ENCODE data around the gene ZAP70. TPM values are rescaled to one million over a fixed set of nuclear protein-coding genes. Genes with fewer than 3 reads are reported as not detected.
"Not testable (repeated sequence)": the region's sequence is repeated elsewhere in the genome, so short reads cannot be mapped to it uniquely, and the experiment has no call there.

Gene ZAP70
- polyA plus RNA-seq, 2 donors, result 3.9 to 5.0 TPM

- Histone ChIP-seq H3K4me3 (ENCODE audit: low read depth in 1 of 2, low read length in 2 of 2) (no peak overlapping the region), H3K9me3 (ENCODE audit: control insufficient read depth in 2 of 2, insufficient read depth in 1 of 2, low read depth in 1 of 2, low read length in 1 of 2) (no peaks in the 10 kb centered on the region), H3K36me3 (ENCODE audit: control insufficient read depth in 2 of 2, insufficient read depth in 2 of 2, low read length in 1 of 2) (no peaks in the 10 kb centered on the region), H3K27me3 (ENCODE audit: control insufficient read depth in 1 of 2, insufficient read depth in 2 of 2, low read length in 2 of 2) (no peaks in the 10 kb centered on the region), H3K4me1 (ENCODE audit: control insufficient read depth in 2 of 2, insufficient read depth in 2 of 2, low read length in 1 of 2) (no peaks in the 10 kb centered on the region), H3K27ac (ENCODE audit: low read depth in 2 of 2, low read length in 1 of 2) (no peak overlapping the region)
- 71 to 73% methylated on average over 11 of the region's 11 CpGs for WGBS, 2 donors
Measured at GRCh38 chr2:97706708-97707345, 6.5 kb upstream of the ZAP70 start.

- H3K9me3 ChIP-seq (ENCODE audit: control insufficient read depth in 2 of 2, insufficient read depth in 1 of 2, low read depth in 1 of 2, low read length in 1 of 2), result no peaks in the 10 kb centered on the region
- H3K4me3 ChIP-seq (ENCODE audit: low read depth in 1 of 2, low read length in 2 of 2), result no peak overlapping the region
- WGBS, 2 donors, result 66 to 81% methylated on average over 11 of the region's 11 CpGs
- H3K36me3 ChIP-seq (ENCODE audit: control insufficient read depth in 2 of 2, insufficient read depth in 2 of 2, low read length in 1 of 2), result no peaks in the 10 kb centered on the region
- H3K4me1 ChIP-seq (ENCODE audit: control insufficient read depth in 2 of 2, insufficient read depth in 2 of 2, low read length in 1 of 2), result no peaks in the 10 kb centered on the region
- no peak overlapping the region for H3K27ac ChIP-seq (ENCODE audit: low read depth in 2 of 2, low read length in 1 of 2)
- H3K27me3 ChIP-seq (ENCODE audit: control insufficient read depth in 1 of 2, insufficient read depth in 2 of 2, low read length in 2 of 2), result no peaks in the 10 kb centered on the region
Measured at GRCh38 chr2:97707362-97708047, 5.9 kb upstream of the ZAP70 start.

- Histone ChIP-seq H3K9me3 (ENCODE audit: control insufficient read depth in 2 of 2, insufficient read depth in 1 of 2, low read depth in 1 of 2, low read length in 1 of 2) (no peaks in the 10 kb centered on the region), H3K4me1 (ENCODE audit: control insufficient read depth in 2 of 2, insufficient read depth in 2 of 2, low read length in 1 of 2) (no peaks in the 10 kb centered on the region), H3K27me3 (ENCODE audit: control insufficient read depth in 1 of 2, insufficient read depth in 2 of 2, low read length in 2 of 2) (no peaks in the 10 kb centered on the region), H3K27ac (ENCODE audit: low read depth in 2 of 2, low read length in 1 of 2) (no peak overlapping the region), H3K4me3 (ENCODE audit: low read depth in 1 of 2, low read length in 2 of 2) (no peak overlapping the region), H3K36me3 (ENCODE audit: control insufficient read depth in 2 of 2, insufficient read depth in 2 of 2, low read length in 1 of 2) (no peaks in the 10 kb centered on the region)
- WGBS, 2 donors, result 82 to 83% methylated on average over 4 of the region's 4 CpGs
Measured at GRCh38 chr2:97708048-97708380, 5.4 kb upstream of the ZAP70 start.

- H3K4me1 ChIP-seq (ENCODE audit: control insufficient read depth in 2 of 2, insufficient read depth in 2 of 2, low read length in 1 of 2), result no peaks in the 10 kb centered on the region
- no peaks in the 10 kb centered on the region for H3K9me3 ChIP-seq (ENCODE audit: control insufficient read depth in 2 of 2, insufficient read depth in 1 of 2, low read depth in 1 of 2, low read length in 1 of 2)
- H3K27ac ChIP-seq (ENCODE audit: low read depth in 2 of 2, low read length in 1 of 2), result no peak overlapping the region
- no peak overlapping the region for H3K4me3 ChIP-seq (ENCODE audit: low read depth in 1 of 2, low read length in 2 of 2)
- H3K27me3 ChIP-seq (ENCODE audit: control insufficient read depth in 1 of 2, insufficient read depth in 2 of 2, low read length in 2 of 2), result no peaks in the 10 kb centered on the region
- 88% methylated on average over 8 of the region's 8 CpGs for WGBS, 2 donors
- H3K36me3 ChIP-seq (ENCODE audit: control insufficient read depth in 2 of 2, insufficient read depth in 2 of 2, low read length in 1 of 2), result no peaks in the 10 kb centered on the region
Measured at GRCh38 chr2:97708608-97709007, 4.8 kb upstream of the ZAP70 start.

GRCh38 chr2:97711394-97711711, 2.0 kb upstream of the ZAP70 start:
- Histone ChIP-seq H3K27ac (ENCODE audit: low read depth in 2 of 2, low read length in 1 of 2) (no peak overlapping the region), H3K9me3 (ENCODE audit: control insufficient read depth in 2 of 2, insufficient read depth in 1 of 2, low read depth in 1 of 2, low read length in 1 of 2) (no peaks in the 10 kb centered on the region), H3K4me1 (ENCODE audit: control insufficient read depth in 2 of 2, insufficient read depth in 2 of 2, low read length in 1 of 2) (no peaks in the 10 kb centered on the region), H3K36me3 (ENCODE audit: control insufficient read depth in 2 of 2, insufficient read depth in 2 of 2, low read length in 1 of 2) (no peaks in the 10 kb centered on the region), H3K27me3 (ENCODE audit: control insufficient read depth in 1 of 2, insufficient read depth in 2 of 2, low read length in 2 of 2) (no peaks in the 10 kb centered on the region), H3K4me3 (ENCODE audit: low read depth in 1 of 2, low read length in 2 of 2) (no peak overlapping the region)
- 84 to 88% methylated on average over 6 of the region's 6 CpGs for WGBS, 2 donors

- not testable (repeated sequence) for H3K27ac ChIP-seq (ENCODE audit: low read depth in 2 of 2, low read length in 1 of 2); H3K4me1 ChIP-seq (ENCODE audit: control insufficient read depth in 2 of 2, insufficient read depth in 2 of 2, low read length in 1 of 2); H3K36me3 ChIP-seq (ENCODE audit: control insufficient read depth in 2 of 2, insufficient read depth in 2 of 2, low read length in 1 of 2); H3K4me3 ChIP-seq (ENCODE audit: low read depth in 1 of 2, low read length in 2 of 2); H3K9me3 ChIP-seq (ENCODE audit: control insufficient read depth in 2 of 2, insufficient read depth in 1 of 2, low read depth in 1 of 2, low read length in 1 of 2); H3K27me3 ChIP-seq (ENCODE audit: control insufficient read depth in 1 of 2, insufficient read depth in 2 of 2, low read length in 2 of 2)
- 66 to 83% methylated on average over 9 of the region's 9 CpGs for WGBS, 2 donors
Measured at GRCh38 chr2:97712175-97712574, 1.2 kb upstream of the ZAP70 start.

GRCh38 chr2:97712693-97713295, 582 bp upstream of the ZAP70 start:
- Histone ChIP-seq H3K9me3 (ENCODE audit: control insufficient read depth in 2 of 2, insufficient read depth in 1 of 2, low read depth in 1 of 2, low read length in 1 of 2) (no peaks in the 10 kb centered on the region), H3K4me3 (ENCODE audit: low read depth in 1 of 2, low read length in 2 of 2) (no peak overlapping the region), H3K36me3 (ENCODE audit: control insufficient read depth in 2 of 2, insufficient read depth in 2 of 2, low read length in 1 of 2) (no peaks in the 10 kb centered on the region), H3K27me3 (ENCODE audit: control insufficient read depth in 1 of 2, insufficient read depth in 2 of 2, low read length in 2 of 2) (no peaks in the 10 kb centered on the region), H3K4me1 (ENCODE audit: control insufficient read depth in 2 of 2, insufficient read depth in 2 of 2, low read length in 1 of 2) (no peaks in the 10 kb centered on the region), H3K27ac (ENCODE audit: low read depth in 2 of 2, low read length in 1 of 2) (peak overlapping the region in 1 of 2 donors; percentile 8)
- 68 to 80% methylated on average over 7 to 11 of the region's 11 CpGs for WGBS, 2 donors

- Histone ChIP-seq H3K9me3 (ENCODE audit: control insufficient read depth in 2 of 2, insufficient read depth in 1 of 2, low read depth in 1 of 2, low read length in 1 of 2) (no peaks in the 10 kb centered on the region), H3K27ac (ENCODE audit: low read depth in 2 of 2, low read length in 1 of 2) (peak overlapping the region; percentile 34 to 55), H3K27me3 (ENCODE audit: control insufficient read depth in 1 of 2, insufficient read depth in 2 of 2, low read length in 2 of 2) (no peaks in the 10 kb centered on the region), H3K4me3 (ENCODE audit: low read depth in 1 of 2, low read length in 2 of 2) (peak overlapping the region in 1 of 2 donors; percentile 22), H3K36me3 (ENCODE audit: control insufficient read depth in 2 of 2, insufficient read depth in 2 of 2, low read length in 1 of 2) (no peaks in the 10 kb centered on the region), H3K4me1 (ENCODE audit: control insufficient read depth in 2 of 2, insufficient read depth in 2 of 2, low read length in 1 of 2) (no peaks in the 10 kb centered on the region)
- 67 to 68% methylated on average over 17 of the region's 17 CpGs for WGBS, 2 donors
Measured at GRCh38 chr2:97714084-97714949, 941 bp downstream of the ZAP70 start.

GRCh38 chr2:97714950-97715652, 1.7 kb downstream of the ZAP70 start:
- no peaks in the 10 kb centered on the region for H3K9me3 ChIP-seq (ENCODE audit: control insufficient read depth in 2 of 2, insufficient read depth in 1 of 2, low read depth in 1 of 2, low read length in 1 of 2)
- no peaks in the 10 kb centered on the region for H3K4me1 ChIP-seq (ENCODE audit: control insufficient read depth in 2 of 2, insufficient read depth in 2 of 2, low read length in 1 of 2)
- WGBS, 2 donors, result 71 to 74% methylated on average over 13 of the region's 13 CpGs
- H3K36me3 ChIP-seq (ENCODE audit: control insufficient read depth in 2 of 2, insufficient read depth in 2 of 2, low read length in 1 of 2), result no peaks in the 10 kb centered on the region
- H3K27ac ChIP-seq (ENCODE audit: low read depth in 2 of 2, low read length in 1 of 2), result no peak overlapping the region
- H3K4me3 ChIP-seq (ENCODE audit: low read depth in 1 of 2, low read length in 2 of 2), result peak overlapping the region in 1 of 2 donors; percentile 22
- no peaks in the 10 kb centered on the region for H3K27me3 ChIP-seq (ENCODE audit: control insufficient read depth in 1 of 2, insufficient read depth in 2 of 2, low read length in 2 of 2)
